ENCODE measurements around the gene AMY2A.

DNA sequence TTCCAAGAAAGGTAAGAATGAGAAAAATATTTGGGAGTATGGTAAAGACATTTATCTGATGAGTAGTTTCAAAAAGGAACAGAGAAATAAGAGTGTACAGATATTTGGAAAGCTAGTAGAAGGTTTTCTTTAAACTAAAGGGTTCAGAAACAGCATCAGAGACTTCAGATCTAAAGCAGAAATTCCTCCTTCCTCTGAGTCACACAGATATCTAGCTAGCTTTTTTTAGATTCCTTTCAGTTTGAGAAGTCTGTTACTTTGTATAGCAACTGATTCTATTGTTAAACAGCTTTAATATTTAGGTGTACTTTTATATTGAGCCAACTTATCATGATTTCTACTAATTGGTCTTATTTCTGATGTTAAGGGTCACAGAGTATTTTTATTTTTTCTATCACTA is 41.2 kb upstream of the AMY2A start:
- no peak for TF ChIP-seq EZH2 (IDR thresholded peaks at IDR 0.05; ENCODE audit: low read length, missing control alignments)
- TF ChIP-seq, protein P1, sequence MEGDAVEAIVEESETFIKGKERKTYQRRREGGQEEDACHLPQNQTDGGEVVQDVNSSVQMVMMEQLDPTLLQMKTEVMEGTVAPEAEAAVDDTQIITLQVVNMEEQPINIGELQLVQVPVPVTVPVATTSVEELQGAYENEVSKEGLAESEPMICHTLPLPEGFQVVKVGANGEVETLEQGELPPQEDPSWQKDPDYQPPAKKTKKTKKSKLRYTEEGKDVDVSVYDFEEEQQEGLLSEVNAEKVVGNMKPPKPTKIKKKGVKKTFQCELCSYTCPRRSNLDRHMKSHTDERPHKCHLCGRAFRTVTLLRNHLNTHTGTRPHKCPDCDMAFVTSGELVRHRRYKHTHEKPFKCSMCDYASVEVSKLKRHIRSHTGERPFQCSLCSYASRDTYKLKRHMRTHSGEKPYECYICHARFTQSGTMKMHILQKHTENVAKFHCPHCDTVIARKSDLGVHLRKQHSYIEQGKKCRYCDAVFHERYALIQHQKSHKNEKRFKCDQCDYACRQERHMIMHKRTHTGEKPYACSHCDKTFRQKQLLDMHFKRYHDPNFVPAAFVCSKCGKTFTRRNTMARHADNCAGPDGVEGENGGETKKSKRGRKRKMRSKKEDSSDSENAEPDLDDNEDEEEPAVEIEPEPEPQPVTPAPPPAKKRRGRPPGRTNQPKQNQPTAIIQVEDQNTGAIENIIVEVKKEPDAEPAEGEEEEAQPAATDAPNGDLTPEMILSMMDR (conservative IDR thresholded peaks at IDR 0.05 in 1 of 2, IDR thresholded peaks at IDR 0.05 in 1 of 2; ENCODE audit: low read depth in 1 of 2, low read length in 2 of 2): no peak

Data from fibroblast of lung (primary cell).